HG03432 (cell line): ENCODE data around the gene UTP11.

Experiments
- ATAC-seq: cut with Tn5 transposase; IDR thresholded peaks from one replicate; pipeline ENCODE4 v1.9.1; 2021; ENCODE audit warnings: mild to moderate bottlenecking, moderate library complexity; ENCODE audit not compliant: unreplicated experiment

Gene UTP11

DNA sequence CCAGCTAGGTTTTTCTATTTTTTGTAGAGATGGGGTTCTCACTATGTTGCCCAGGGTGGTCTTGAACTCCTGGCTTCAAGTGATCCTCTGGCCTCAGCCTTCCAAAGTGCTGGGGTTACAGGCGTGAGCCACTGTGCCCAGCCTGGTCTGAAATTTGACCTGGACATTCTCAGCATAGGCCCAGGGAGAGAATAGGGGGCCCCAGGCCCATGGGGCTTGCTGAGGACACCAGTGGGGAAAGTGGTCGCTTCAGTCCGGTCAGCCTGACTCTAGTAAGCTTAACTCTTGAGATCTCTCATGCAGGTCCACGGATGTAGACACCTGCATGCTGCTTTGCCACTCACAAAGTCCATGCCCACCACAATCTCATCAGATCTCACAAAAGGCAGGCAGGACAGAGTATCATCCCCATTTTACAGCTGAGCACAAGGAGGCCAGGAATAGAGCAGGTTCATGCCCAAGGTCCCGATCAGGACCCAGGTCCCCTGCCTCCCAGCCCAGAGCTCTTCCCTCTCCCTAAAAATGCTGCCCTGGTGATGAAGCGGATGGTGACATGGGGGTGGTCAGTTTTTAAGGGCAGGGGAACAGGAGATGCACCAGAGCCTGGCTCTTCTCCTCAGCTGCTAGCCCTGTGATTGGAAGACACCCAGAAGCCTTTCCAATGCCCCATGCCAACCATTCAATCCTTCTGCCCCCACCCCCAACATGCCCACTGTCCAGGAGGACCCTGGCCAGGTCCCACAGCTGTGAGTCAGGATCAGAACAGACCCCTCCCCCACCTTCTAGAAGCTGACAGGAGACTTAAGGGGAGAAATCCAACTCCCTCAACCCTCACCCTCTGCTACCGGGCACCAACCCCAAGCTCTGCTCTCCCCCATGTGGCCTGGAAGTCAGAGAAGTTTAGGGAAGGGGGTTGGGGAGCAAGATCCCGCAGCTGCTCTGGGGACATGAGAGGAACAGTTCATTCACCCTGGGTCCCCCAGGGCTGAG is 9.0 kb upstream of the UTP11 start:
- ATAC-seq = no peak

DNA sequence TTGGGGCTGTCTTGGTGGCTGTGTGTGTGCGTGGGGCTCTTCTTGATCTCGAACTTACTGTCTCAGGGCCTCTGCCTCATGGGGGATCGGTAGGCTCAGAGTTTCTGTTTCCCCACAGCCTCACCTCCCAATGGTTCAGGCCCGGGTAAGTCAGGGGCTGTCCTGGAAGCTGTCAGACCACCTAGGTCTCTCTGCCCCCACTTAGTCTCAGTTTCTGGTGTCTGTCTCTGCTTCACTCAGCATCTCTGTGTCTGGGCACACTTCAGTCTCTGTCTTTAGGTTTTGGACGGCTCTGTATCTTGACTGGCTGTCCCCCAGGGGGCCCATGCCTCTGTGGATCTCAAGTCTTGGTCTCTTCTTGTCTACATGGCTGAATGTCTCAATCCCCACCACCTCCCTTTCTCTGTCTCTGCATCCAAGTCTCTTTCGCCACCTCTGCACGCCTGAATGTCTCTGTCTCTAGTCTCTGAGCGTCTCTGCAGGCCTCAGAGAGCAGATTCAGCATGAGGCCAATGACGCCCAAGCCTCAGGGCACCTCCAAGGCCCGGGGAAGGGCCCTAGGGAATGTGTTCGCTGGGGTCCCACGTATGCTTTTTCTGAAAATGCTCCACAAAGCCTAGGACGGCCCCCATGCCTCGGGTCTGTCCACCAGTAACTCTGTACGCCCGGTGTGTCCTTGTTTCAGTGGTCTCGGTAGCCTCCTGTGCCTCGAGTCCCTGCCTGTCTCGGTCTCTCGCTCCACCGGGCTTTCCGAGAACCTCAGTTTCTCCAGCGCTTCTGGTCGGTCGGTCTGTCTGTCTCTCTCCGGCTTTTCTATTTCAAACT is 8.0 kb upstream of the UTP11 start:
- ATAC-seq = no peak

DNA sequence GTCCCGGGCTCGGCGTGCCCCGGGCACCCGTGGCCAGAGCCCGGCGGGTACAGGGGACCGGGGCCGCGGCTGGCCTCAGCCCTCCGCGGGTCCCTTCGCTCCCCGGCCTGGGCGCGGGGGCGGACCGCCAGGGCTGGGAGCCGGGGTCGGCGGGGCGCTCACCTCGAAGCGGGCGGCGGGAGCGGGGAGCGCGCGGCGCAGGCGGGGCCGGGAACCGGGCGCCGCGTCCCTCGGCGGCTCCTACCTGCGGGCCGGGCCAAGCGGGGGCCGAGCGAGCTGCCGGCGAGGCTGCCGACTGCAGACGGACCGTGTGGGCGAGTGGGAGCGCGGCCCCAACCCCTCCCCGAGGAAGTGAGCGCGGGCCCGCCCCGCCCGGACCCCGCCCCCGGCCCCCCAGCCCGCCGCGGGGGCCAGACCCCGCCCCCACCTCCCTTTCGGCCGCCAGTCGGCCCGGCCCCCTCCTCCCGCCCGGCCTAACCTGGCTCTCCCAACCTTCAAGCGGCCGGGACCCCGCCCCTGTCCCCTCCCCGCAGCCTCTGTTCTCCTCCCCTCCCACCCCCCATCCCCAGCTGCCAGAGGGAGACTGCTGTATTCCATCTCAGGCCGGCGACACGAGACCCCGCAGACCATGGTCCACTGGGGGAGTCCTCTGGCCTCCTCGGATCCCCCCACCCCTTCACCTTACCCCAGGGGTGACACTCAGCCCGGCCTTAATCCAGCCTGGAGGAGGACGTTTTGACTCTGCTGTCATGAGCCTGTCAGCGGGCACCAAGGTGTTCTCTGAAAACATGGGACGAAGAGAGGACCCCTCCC is 7.1 kb upstream of the UTP11 start, which contains the start of gene FHL3:
Gene FHL3, minus strand, starts transcription at position 320 of the 813 bp plus-strand sequence. CDS start 6,102 bp downstream, outside the sequence.
- ATAC-seq = peak; percentile 32

DNA sequence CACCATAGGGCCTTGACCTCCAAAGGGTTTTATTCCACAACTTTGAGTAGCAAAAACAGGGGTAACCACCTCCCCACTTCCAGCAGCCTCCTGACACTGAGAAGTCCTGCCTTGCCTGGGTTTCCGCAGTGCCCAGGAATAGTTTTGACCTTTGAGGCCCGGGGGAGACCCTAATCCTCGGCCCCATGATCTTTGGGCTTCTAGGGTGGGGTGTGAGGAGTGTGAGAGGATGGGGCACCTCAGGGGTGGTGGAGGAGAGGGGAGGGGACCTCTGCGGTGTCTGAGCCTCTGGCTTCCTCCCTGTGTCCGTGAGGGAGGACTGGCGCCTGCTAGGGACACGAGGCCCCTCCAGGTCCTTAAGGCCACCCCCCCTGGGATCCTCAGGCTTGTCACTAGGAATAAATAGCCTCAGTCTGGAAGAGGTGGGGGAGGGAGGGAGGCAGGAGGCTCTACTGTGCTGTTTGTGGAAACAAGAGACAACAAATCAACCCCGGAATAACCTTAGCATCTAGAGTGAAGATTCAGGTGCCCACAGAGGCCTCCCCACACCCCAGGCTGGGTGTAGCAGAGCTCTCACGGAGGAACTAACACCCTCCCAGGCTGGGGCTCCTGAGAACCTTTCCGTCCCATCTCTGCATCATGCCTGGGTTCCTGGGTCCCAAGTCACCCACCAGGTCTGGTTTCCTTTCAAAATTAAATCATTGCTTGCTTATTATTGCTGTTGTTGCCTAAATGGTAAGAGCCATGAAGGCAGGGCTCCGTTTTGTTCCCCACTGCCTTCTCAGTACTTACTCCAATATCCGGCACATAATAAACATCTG is 6.3 kb upstream of the UTP11 start:
- ATAC-seq = no peak

DNA sequence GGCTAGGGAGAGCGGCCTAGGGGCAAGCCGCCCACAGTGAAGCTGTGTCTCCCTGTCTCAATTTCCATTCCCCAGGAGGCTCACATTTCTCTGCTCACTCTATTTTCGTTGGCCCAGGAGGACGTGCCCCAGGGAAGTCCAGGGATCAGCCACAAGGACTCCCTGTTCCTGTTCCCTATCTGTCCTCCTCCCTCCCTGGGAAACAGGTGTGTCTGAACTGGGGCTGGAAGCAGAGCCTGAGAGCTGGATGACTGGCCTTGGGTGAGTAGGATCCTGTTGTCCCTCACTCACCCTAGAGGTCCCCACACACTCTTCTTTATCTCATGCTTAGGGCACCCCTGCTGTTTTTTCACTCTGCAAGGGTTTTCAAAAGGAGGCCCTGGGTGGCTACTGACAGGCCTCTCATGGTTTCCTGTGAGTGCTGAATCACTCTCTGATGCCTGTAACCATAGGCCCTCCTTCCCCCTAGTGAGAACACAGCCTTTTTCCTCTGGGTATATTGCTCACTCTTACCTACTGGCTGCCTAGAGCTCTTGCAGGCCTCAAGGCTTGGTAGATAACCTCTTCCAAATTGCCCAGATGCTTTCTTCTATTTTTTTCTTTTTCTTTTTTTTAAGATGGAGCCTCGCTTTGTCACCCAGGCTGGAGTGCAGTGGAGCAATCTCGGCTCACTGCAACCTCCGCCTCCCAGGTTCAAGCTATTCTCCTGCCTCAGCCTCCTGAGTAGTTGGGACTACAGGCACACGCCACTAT is 3.3 kb upstream of the UTP11 start:
- no peak for ATAC-seq

DNA sequence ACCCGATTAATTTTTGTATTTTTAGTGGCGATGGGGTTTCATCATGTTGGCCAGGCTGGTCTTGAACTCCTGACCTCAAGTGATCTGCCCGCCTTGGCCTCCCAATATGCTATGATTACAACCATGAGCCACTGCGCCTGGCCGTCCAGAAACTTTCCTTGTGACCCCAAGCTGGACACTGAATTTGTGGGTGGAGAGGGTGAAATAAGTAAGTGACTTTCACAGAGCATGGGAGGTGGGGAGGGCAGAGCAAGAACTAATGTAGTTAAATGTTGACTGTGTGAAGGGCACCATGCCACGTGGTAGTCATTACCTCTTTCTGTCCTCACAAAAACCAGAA is 2.7 kb upstream of the UTP11 start:
- ATAC-seq = no peak

DNA sequence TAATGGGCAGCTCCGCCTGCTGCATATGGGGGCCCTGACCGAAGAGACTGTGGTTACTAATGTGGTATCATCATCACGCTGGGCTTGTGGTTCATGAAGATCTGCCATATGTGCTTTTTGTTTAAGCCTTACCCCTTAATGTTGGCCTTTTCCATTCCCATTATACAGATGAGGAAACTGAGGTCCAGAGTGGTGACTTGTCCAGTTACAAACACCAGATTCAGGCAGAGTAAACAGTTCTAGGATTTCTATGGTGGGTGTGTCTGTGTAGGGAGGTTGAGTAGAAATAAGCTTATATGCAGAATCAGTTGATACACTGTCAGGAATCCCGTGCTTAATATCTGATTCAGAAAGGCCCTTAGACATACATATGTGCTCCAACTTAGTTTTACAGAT is 691 bp downstream of the UTP11 start:
- ATAC-seq = no peak

DNA sequence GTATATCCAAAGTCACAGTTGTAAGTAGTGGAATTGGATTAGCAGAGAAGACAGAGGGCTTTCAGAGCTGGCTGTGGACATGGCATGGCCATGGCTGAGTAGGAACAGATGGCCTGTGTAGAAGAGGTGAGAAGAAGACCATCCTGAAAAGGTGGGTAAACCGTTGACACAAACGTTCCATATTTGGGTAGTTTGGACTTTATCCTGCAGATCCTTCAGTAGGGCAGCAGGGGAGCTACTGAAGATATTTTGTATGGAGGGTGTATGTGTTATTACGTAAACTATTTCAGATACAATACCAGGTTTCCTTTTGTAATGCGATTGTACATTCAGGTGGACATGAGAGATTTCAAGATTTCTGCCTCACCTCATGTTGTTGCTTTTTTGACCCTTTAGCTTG is 1.6 kb downstream of the UTP11 start:
- ATAC-seq = no peak

DNA sequence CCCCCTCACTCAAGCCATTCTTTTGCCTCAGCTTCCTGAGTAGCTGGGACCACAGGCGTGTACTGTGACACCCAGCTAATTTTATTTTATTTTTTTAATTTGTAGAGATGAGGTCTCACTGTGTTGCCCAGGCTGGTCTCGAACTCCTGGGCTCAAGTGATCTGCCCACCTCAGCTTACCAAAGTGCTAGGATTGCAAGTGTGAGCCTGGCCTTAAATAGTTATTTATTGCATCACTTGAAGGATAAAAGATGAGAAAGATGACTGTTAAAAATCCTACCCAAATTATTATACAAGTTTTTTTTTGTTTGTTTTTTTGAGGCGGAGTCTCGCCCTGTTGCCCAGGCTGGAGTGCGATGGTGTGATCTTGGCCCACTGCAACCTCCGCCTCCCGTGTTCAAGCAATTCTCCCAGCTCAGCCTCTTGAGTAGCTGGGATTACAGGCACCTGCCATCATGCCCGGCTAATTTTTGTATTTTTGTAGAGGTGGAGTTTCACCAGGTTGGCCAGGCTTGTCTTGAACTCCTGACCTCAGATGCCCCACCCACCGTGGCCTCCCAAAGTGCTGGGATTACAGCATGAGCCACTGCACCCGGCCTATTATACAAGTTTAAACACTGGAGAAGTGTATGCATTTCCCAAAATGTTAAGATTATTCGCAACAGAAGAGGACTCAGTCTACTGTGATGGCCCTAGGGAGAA is 2.3 kb downstream of the UTP11 start:
- ATAC-seq = no peak

DNA sequence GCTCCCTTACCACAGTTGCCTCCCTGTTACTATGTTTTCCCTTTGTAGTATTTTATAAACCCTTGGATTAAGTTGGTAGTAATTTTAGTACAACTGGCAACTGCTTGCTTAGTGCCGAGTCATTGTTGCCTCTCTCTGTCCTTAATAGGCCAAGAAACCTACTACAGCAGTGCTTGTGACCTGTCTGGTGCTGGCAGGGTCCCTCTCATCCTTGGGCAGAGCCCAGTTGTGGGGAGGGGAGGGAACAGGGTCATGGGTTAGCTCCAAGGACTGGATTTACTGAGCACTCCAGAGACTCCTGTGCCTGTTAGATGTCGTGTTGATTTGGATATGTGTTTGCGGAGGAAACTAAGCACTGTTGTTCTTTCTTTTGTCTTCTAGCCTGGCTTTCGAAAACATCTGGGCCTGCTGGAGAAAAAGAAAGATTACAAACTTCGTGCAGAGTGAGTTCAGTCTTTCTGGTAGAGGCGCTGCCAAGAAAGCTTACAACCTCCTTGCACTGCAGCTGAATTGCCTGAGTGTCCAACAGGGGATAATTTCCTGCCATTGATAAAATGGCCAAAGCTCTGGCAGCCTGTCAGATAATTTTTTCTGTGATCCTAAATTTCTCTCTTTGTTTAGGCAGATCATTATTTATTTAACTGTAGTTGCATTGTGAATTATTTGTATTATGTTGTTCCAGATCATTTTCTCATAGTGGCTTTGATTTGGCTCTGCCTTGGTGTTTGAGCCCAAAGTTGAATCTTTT is 3.6 kb downstream of the UTP11 start:
- no peak for ATAC-seq

DNA sequence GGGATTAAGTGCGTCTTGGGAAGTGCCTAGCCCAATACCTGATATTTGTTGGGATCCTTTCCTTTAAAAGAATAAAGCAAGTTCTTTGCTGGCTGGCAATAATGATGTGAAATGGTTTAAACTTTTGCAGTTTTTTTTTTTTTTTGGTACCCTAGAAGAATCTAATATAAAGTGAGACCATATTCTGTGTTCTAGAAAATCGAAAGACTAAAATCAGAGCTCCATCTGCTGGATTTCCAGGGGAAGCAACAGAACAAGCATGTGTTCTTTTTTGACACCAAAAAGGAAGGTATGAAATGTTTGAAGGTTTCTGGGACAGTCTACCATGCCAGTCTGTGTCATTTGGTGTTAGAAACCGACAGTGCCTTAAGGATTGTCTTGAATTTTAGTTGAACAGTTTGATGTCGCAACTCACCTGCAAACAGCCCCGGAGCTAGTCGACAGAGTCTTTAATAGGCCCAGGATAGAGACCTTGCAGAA is 6.4 kb downstream of the UTP11 start:
- ATAC-seq = no peak

DNA sequence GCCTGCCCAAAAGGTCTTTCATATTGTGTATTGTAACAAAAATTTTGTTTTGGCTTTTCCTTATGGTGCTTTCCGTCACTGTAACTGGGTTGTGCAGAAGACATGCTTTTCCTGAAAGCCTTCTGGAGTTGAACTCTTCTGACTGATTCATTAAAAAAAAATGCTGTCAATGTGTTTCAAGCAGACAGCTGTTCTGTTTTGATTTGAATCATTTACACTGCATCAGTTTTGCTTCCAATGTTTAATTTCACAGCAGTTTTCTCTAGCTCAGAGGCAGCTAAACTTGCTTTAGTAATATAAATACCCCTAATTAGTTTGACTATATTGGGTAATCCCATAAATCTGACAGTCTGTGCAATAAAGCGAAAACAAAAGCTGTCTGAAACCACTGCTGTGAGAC is 7.9 kb downstream of the UTP11 start:
- no peak for ATAC-seq

DNA sequence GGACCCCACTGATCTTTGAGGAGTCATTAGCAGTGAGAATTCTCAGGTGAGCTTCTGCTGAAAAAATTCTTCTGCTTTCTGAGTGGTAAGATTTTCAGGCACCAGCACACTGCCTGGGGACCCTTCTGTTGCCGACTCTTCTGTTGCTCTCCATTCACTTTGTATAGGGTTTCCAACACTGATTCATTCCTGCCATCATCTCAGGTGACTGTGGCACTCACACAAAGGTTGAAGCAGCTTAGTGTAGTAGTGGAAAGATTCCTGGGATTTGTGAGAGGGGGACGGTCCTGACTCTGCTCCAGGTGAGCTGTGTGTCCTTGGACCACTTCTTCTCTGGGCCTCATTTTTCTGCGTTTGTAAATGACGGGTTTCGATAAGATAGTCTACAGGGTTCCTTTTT is 9.4 kb downstream of the UTP11 start:
- ATAC-seq = no peak

DNA sequence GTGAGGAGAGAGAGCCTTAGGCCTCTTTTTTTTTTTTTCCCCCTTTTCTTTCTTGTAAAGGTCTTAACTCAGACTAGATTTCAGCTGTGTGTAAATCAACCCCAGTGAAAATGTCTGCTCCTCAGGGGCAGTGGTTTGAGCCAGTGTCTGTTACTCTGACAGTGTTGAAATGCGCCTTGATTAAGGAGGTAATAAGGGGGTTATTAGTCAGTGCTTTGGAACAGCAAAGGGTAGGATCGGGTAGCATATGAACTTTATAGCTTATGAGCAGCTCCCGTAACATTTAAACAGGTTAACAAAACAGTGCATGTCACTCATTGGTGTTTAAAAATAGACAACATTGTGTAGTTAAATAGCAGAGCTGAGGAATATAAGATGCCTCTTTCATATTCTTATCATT is 10.3 kb downstream of the UTP11 start:
- ATAC-seq = no peak

DNA sequence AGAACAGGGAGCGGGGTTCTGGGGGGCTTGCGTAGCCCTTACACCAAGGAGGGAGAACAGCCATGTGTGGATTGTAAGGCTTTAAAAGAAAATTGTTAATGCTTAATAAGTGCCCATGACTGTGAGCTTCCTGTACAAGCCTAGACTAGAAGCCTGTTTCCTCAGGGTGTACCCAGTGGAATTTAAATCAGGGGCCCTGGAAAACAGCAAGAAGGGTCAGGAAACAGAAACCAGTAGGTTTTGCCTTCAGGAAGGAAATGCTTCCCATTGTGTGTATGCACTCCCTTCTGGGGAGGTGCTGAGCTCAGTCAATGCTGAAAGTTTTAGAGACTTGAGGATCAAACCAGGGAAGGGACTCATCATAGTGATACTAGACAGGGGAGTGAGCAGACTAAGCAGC is 12.7 kb downstream of the UTP11 start:
- no peak for ATAC-seq

DNA sequence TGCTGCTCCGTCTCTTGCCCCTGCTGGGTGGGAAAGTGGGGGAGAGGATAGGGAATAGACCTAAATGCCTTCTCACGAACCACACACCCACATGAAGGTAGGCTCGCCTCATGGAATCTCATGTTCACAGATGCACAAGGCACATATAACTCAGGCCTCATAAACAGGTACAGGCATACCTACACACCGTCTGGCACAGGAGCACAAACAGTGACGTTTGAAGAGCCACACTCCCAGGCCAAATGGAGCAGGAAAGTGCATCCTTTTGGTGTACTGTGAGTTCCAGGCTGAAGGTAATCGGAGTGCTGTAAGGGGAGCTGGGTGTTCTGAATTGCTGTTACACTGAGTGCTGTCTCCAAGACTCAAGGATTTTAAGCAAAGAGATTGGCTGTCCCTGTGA is 13.1 kb downstream of the UTP11 start:
- ATAC-seq = no peak

DNA sequence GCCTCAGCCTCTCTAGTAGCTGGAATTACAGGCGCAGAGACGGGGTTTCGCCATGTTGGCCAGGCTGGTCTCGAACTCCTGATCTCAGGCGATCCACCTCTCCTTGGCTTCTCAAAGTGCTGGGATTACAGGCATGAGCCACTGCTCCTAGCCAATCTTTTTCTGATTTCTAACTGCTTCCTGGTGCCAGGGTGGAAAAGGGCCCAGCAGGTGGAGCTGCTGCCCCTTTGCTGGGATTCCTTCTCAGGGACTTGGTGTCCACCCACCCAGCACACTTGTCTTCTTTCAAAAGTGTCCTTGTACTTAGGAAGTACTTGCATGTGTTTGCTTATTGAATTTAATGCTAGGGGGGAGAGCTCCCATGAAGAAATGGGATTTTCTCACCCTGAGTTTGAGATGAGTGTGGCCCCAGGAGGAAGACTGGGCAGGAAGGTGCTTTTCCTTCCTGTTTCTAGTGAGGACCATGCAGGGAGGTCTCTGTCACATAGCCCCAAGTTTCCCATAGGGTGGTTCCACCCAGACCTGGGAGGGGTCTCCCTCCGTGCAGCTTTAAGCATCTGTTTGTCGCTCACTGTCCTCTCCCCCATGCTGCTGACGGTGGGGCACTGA is 14.2 kb downstream of the UTP11 start:
- no peak for ATAC-seq
